SU-DHL-6 (cell line): ENCODE results near the gene GRK2.
"Not testable (repeated sequence)": the region's sequence is repeated elsewhere in the genome, so short reads cannot be mapped to it uniquely, and the experiment has no call there.

Experiments
- H2AFZ ChIP-seq: fragments of 200-600 bp; sonication (generic); 2 replicates; pipeline ENCODE4 v1.6.1; 2014; ENCODE audit warnings: low read depth, mild to moderate bottlenecking, moderate library complexity, mixed read lengths, antibody characterized with exemption, low read length; ENCODE audit not compliant: severe bottlenecking
- H3F3A ChIP-seq: fragments of 200-600 bp; shearing (Covaris generic); 2 replicates; pipeline ENCODE4 v1.6.0; 2016; ENCODE audit warnings: antibody characterized with exemption, mild to moderate bottlenecking; ENCODE audit not compliant: insufficient read depth
- H3K27ac ChIP-seq: fragments of 200-600 bp; sonication (generic); 2 replicates; pipeline ENCODE4 v1.5.1; 2016; ENCODE audit warnings: low read depth, mild to moderate bottlenecking, low read length, moderate library complexity, mixed read lengths
- H3K27me3 ChIP-seq: fragments of 200-600 bp; sonication (generic), shearing (Covaris generic); 2 replicates; pipeline ENCODE4 v1.6.0; 2014; ENCODE audit warnings: mild to moderate bottlenecking, low read length
- H3K36me3 ChIP-seq: fragments of 200-600 bp; sonication (generic); 2 replicates; pipeline ENCODE4 v1.6.1; 2014; ENCODE audit warnings: mild to moderate bottlenecking, low read length, mixed read lengths
- H3K4me2 ChIP-seq: fragments of 300-600, 200-600 bp; shearing (Covaris generic), sonication (generic); 2 replicates; pipeline ENCODE4 v1.6.0; 2014; ENCODE audit warnings: low read length, low read depth, mild to moderate bottlenecking; ENCODE audit not compliant: poor library complexity, severe bottlenecking
- H3K4me3 ChIP-seq: fragments of 200-600 bp; sonication (generic); 2 replicates; pipeline ENCODE4 v1.5.1; 2014; ENCODE audit warnings: antibody characterized with exemption, low read length, mild to moderate bottlenecking, mixed read lengths; ENCODE audit not compliant: insufficient read depth, poor library complexity, severe bottlenecking
- H3K79me2 ChIP-seq: fragments of 200-600 bp; sonication (generic); 2 replicates; pipeline ENCODE4 v1.6.1; 2014; ENCODE audit warnings: mild to moderate bottlenecking, low read length, moderate library complexity; ENCODE audit not compliant: insufficient read depth
- H3K9ac ChIP-seq: fragments of 200-600 bp; sonication (generic); 2 replicates; pipeline ENCODE4 v1.7.0; 2014; ENCODE audit warnings: mild to moderate bottlenecking, low read length
- H3K9me2 ChIP-seq: fragments of 200-600 bp; sonication (generic); replicated peaks from 2 replicates; pipeline ENCODE4 v1.6.1; 2014; ENCODE audit warnings: low read length; ENCODE audit not compliant: insufficient read depth
- H3K9me3 ChIP-seq: fragments of 200-600 bp; sonication (generic); 2 replicates; pipeline ENCODE4 v1.6.1; 2014; ENCODE audit warnings: low read length, mixed read lengths; ENCODE audit not compliant: insufficient read depth
- H4K20me1 ChIP-seq: fragments of 200-600 bp; sonication (generic); 2 replicates; pipeline ENCODE4 v1.6.1; 2014; ENCODE audit warnings: low read depth, mild to moderate bottlenecking, antibody characterized with exemption, low read length, moderate library complexity, mixed read lengths
- EZH2phosphoT487 ChIP-seq: fragments of 200-600 bp; sonication (generic), shearing (Covaris generic); conservative IDR thresholded peaks from 2 replicates; pipeline ENCODE4 v1.6.1; 2018; ENCODE audit warnings: mild to moderate bottlenecking, antibody characterized with exemption, low read length, moderate library complexity, mixed read lengths
- TF ChIP-seq, protein P1 (sequence below): fragments of 200-600 bp; sonication (generic); IDR thresholded peaks from one replicate; pipeline ENCODE4 v1.5.1; 2017; ENCODE audit warnings: antibody characterized with exemption, mild to moderate bottlenecking, low read length, moderate library complexity; ENCODE audit not compliant: insufficient read depth, poor library complexity, severe bottlenecking

GRK2 gene

GRCh38 chr11:67256477-67257135, 9.7 kb upstream of the GRK2 start:
- TF ChIP-seq, protein P1, sequence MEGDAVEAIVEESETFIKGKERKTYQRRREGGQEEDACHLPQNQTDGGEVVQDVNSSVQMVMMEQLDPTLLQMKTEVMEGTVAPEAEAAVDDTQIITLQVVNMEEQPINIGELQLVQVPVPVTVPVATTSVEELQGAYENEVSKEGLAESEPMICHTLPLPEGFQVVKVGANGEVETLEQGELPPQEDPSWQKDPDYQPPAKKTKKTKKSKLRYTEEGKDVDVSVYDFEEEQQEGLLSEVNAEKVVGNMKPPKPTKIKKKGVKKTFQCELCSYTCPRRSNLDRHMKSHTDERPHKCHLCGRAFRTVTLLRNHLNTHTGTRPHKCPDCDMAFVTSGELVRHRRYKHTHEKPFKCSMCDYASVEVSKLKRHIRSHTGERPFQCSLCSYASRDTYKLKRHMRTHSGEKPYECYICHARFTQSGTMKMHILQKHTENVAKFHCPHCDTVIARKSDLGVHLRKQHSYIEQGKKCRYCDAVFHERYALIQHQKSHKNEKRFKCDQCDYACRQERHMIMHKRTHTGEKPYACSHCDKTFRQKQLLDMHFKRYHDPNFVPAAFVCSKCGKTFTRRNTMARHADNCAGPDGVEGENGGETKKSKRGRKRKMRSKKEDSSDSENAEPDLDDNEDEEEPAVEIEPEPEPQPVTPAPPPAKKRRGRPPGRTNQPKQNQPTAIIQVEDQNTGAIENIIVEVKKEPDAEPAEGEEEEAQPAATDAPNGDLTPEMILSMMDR = no peak
- no peak for TF ChIP-seq EZH2phosphoT487
- no peak overlapping the region for H2AFZ ChIP-seq
- no peak overlapping the region for H3K27ac ChIP-seq
- no peaks in the 10 kb centered on the region for H3K27me3 ChIP-seq
- no peak overlapping the region for H3K4me2 ChIP-seq
- no peak overlapping the region for H3K9ac ChIP-seq
- H3K4me3 ChIP-seq = no peak overlapping the region
- 0 out of 2 replicates have a peak, but pooled peaks cover 3% of the 10 kb centered on the region for H3K36me3 ChIP-seq
- H3K9me2 ChIP-seq = no peaks in the 10 kb centered on the region
- no peaks in the 10 kb centered on the region for H3K79me2 ChIP-seq
- H3F3A ChIP-seq = peaks cover 12% of the 10 kb centered on the region; the same call in 1 of the 2 replicates
- no peaks in the 10 kb centered on the region for H3K9me3 ChIP-seq
- no peaks in the 10 kb centered on the region for H4K20me1 ChIP-seq

DNA sequence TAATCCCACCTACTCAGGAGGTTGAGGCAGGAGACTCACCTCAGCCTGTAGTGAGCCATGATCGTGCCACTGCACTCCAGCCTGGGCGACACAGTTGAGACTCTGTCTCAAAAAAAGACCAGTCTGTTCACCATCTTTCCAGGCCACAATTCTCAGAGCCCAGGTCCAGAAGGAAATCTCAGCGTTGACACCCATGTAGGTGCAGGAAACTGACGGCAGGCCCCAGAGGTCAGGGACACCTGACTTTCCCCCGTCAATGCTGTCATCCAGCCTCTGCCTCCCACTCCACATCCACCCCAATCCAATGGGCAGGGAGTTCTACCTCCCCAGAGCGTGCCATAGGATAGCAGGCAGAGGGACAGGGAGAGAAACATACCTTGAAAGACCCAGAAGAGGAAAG, 5.9 kb upstream of the GRK2 start:
- no peaks in the 10 kb centered on the region for H3K36me3 ChIP-seq
- no peaks in the 10 kb centered on the region for H3K27me3 ChIP-seq
- no peaks in the 10 kb centered on the region for H4K20me1 ChIP-seq
- H3F3A ChIP-seq = peaks cover 12% of the 10 kb centered on the region; the same call in 1 of the 2 replicates
- H3K9me2 ChIP-seq = no peaks in the 10 kb centered on the region
- no peaks in the 10 kb centered on the region for H3K9me3 ChIP-seq
- H3K4me3 ChIP-seq = no peak overlapping the region
- no peak overlapping the region for H3K9ac ChIP-seq
- H3K27ac ChIP-seq = no peak overlapping the region
- TF ChIP-seq, protein P1 = no peak
- TF ChIP-seq EZH2phosphoT487 = no peak
- no peak overlapping the region for H2AFZ ChIP-seq
- H3K79me2 ChIP-seq = no peaks in the 10 kb centered on the region
- H3K4me2 ChIP-seq = no peak overlapping the region

DNA sequence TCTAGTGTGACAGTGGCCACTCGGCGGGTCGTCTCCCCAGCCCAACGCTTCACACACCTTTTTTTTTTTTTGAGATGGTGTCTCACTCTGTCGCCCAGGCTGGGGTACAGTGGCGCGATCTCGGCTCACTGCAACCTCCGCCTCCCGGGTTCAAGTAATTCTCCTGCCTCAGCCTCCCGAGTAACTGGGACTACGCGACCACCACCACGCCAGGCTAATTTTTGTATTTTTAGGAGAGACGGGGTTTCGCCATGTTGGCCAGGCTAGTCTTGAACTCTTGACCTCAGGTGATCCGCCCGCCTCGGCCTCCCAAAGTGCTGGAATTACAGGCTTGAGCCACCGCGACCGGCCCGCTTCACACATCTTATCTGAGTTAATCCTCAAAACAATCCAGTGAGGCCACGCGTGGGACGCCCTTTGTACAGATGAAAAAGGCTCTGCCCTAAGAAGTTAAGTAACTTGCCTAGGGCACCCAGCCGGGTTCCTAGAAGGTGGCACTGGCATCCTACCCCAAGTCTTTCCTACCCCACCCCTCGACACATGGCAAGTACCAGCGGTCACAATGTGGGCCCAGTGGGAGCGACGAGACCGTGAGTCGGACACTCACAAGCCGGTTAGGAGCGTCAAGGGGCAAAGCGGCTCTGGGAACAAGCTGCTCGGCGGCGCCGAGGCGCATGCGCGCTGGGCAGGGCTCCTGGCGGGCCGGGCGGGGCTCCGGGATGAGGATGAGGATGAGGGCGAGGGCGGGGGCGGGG, 5.2 kb upstream of the GRK2 start:
- H3F3A ChIP-seq = peaks cover 12% of the 10 kb centered on the region; the same call in 1 of the 2 replicates
- H3K79me2 ChIP-seq, H3K27me3 ChIP-seq, H3K9ac ChIP-seq, H4K20me1 ChIP-seq, H3K4me2 ChIP-seq, H3K9me2 ChIP-seq, H3K36me3 ChIP-seq, H3K27ac ChIP-seq, H2AFZ ChIP-seq, H3K4me3 ChIP-seq, H3K9me3 ChIP-seq: not testable (repeated sequence)

DNA sequence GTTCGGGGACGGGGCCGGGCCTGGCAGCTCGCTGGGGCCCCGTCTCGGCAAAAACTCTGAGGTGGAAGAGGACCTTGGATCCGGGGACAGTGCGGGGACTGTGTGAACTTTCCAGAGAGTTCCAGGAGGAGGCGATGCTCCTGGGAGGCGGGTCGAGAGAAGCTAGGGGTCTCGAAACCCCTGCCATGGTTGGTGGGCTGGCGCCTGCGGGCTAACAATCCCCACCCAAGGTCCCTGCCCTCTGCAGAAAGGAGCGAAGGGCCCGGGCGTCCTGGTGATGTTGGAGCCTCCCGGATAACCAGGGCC, 4.7 kb upstream of the GRK2 start:
- peaks cover 12% of the 10 kb centered on the region; the same call in 1 of the 2 replicates for H3F3A ChIP-seq
- no peaks in the 10 kb centered on the region for H3K36me3 ChIP-seq
- H3K4me3 ChIP-seq = no peak overlapping the region
- H3K9ac ChIP-seq = no peak overlapping the region
- no peaks in the 10 kb centered on the region for H3K27me3 ChIP-seq
- no peak overlapping the region for H3K27ac ChIP-seq
- H3K4me2 ChIP-seq = no peak overlapping the region
- TF ChIP-seq EZH2phosphoT487 = no peak
- TF ChIP-seq, protein P1 = no peak
- H4K20me1 ChIP-seq = no peaks in the 10 kb centered on the region
- H3K9me2 ChIP-seq = no peaks in the 10 kb centered on the region
- H2AFZ ChIP-seq = no peak overlapping the region
- H3K79me2 ChIP-seq = no peaks in the 10 kb centered on the region
- no peaks in the 10 kb centered on the region for H3K9me3 ChIP-seq
